Hematopoietic multipotent progenitor cell treated with erythropoietin and hydrocortisone succinate and interleukin-3 and kit ligand, for 17 days (in vitro differentiated cells): ENCODE results near the gene YTHDF1.
"Not testable (repeated sequence)": the region's sequence is repeated elsewhere in the genome, so short reads cannot be mapped to it uniquely, and the experiment has no call there.

Experiments
- DNase-seq: peaks from one replicate; pipeline ENCODE4 v3.0.0-alpha.2; 2015; ENCODE audit warnings: low spot score

YTHDF1 gene

DNA sequence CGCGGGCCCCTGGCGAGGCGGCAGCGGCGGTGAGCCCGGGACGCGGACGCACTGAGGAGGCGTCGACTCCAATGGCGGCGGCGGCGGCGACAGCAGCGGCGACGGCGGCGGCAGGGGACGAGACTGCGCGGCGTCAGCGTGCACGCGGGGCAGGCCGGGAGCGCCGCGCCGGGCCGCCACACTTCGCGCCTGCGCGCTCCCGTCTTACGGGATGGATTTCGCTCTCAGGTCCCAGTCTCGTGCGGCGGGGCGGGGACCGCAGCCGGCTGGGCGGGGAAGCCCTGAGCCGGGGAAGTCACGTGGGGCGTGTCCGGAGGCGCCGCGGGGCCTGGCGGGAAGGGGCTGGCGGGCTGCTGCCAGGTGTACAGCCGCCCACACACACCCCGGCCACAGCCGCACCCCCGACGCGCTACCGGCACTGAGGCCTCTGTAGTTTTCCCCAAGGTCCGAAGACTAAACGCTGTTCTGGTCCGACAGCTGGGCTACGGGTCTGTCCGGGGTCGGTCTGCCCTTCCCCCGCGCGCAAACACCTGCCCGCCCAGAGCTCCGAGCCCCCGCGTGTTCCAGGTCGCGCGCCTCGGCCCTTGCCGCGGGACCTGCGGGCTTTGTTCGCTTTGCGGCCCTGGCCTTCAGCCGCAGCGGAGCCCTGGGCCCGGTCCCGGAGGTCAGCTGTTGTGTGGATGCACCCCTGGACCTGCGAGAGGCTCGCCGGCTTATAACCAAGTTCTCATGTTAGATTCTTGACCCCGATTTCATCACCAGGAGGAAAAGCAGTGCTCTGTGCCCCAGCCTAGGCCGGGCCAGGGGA lies at the start of gene YTHDF1:
Gene YTHDF1, minus strand, starts transcription at position 91 of the 808 bp plus-strand sequence. CDS start 239 bp downstream, outside the sequence.
- peak; percentile 95 for DNase-seq

GRCh38 chr20:63264519-63264918 lies 48.6 kb upstream of the YTHDF1 start:
- no peak for DNase-seq

DNA sequence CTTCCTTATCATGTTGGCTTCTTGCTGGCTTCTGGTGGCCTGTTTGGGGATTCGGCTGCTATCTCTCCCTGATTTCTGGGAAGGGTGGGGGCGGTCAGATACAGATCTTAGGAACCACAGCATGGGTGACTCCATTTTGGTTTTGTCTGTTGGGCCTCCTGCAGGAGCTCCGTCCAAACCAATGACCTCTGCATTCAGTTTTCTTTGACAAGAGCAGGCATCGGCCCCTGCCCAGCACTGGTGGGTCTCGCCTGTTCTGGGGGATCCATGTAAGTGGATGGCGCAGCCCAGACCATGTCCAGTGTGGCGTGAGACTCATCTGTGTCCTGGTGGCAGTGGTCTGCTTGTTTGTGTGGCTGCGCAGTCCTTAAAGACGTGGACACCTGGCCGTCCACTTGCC lies 48.1 kb upstream of the YTHDF1 start:
- no peak for DNase-seq

- DNase-seq = no peak
These were observed 46.9 kb upstream of the YTHDF1 start for GRCh38 chr20:63262836-63263235.

DNA sequence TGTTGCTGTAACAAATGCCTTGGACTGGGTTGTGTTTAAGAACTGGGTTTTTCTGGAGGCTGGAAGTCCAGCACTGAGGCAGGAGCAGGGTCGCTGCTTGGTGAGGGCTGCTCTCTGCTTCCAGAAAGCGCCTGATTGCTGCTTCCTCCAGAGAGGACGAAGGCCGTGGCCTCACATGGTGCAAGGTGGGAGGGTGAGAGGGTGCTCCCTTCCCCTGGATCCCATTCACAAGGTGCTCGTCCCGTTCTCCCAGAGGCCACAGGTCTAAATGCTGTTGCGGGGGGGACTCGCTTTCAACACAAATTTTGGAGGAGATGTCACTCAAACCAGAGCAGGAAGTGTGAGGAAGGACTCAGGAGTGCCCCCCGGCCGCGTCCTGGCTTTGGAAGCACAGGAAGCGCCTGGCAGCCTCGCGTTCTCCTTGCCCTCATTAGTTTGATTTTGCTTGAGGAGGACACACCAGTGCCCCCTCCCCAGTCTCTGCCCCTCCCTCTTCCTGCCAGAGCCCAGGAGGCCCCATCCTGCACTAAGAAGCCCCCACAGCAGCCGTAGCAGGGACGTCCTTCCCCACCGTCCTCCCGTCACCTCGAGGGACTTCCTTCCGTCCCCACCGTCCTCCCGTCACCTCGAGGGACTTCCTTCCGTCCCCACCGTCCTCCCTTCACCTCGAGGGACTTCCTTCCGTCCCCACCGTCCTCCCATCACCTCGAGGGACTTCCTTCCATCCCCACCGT lies 46.0 kb upstream of the YTHDF1 start:
- DNase-seq = no peak

- DNase-seq = no peak
These were observed 45.3 kb upstream of the YTHDF1 start for GRCh38 chr20:63261060-63261794.

DNA sequence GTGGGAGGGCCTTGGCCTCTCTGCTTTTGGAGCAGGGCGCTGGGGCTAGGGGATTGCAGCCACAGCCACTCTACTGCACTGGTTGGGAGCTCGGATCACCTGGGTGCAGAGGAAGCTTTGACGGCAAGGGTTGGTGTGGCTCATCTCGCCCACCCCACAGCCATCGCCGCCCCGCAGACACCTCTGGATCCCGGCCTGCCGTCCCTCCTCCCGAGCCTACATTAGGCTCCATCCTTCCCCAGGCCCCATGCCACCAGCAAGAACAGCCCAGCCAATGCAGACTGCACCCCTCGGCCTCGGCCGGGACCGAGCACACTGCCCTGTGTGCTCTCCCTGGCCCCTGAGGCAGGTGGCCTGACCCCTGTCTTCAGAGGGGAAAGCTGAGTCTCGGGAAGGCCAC lies 44.6 kb upstream of the YTHDF1 start:
- no peak for DNase-seq

DNA sequence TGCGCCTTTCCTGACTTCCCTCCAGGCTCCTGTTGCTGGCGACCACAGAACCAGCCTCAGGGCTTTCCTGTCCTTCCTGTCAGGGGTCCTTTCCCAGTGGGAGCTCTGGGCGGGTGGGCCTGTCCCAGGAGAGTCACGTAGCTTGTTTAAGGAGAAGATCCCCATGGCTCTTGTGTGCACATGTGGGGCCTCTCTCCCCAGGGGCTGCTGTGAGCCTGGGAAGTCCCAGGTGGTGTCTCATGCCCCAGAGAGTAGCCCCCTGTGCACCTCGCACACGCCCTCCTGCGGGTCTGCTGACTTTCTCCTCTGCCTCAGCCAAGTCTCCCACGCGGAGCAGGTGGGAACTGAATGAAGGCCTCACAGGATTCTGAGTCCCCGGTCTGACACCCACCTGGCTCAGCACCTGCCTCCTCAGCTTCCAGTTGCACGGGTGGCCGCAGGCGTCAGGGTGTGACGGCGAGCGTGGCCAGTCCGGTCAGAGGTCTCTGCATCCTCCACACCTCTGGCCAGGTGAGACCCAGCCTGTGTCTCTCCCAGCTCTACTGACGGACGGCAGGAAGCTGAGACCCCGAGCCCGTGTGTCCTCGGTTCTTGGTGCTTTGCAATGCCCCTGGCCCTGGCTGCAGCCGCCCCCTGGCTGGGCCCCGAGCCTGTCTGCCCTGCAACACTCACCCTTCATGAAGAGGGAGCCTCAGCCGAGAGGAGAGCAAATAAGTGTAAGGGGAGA lies 44.0 kb upstream of the YTHDF1 start:
- no peak for DNase-seq

DNA sequence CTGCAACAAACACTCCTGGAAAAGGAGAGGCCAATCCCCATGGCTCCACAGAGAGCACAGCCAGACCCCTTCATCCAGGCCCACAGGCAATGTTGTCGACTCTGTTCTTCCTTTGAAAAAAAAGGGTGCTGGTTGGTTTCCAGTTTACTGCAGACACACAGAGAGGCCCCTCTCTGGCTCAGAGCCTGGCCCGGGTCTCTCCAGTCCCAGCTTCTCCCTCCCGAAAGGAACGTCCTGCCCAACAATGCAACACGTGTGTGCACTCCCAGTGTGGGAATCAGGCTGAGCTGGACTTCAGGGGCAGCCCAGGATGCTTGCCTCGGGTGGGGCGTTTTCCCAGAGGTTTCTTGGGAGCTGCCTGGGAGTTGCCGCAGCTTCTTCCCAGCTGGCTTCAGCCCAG lies 42.9 kb upstream of the YTHDF1 start:
- DNase-seq = no peak

- no peak for DNase-seq
These were observed 41.7 kb upstream of the YTHDF1 start for GRCh38 chr20:63257629-63258028.

DNA sequence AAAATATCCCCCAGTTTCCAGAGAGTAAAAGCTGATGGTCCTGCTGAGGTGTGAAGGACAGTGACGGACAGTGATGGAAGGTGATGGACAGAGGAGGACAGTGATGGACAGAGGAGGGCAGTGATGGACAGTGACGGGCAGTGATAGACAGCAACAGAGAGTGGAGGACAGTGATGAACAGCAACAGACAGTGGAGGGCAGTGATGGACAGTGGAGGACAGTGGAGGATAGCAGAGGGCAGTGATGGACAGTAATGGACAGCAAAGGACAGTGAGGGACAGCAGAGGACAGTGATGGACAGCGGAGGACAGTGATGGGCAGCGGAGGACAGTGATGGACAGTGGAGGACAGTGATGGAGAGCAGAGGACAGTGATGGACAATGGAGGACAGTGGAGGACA lies 41.0 kb upstream of the YTHDF1 start:
- DNase-seq = no peak

DNA sequence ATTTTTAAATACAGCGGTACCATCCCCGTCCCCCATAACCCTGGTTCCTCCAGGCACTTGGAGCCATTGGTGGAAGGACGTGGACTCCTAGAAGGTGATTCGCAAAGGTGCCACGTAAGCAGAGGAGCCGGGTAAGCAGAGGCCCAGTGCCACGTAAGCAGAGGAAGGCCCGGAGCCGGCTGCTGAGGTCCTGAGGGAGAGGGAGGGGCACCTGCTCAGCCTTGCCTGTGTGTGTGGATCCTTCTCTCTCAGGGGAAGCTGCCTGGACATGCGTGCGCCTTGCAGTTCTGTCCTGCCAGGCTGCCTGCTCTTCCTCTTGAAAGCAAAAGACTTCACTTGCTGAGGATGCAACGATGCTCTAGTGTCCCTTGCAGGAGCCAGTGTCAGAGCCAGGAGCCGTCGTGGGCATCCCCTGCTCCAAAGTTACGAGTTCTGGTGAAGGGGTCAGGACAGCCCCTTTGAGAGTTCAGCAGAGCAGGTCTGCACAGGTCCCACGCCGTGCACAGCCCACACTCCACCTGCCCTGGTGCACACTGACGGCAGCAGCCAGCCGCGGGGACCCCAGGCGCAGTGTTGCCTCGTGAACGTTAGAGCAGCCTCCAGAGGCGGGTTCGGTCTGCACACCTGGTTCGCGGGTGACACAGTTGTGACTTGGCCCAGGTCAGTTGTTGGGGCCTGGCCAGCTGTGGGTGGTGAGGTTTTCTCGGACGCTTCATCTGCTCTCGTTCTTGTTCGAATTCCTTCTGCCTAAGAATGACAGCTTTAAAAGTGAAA lies 40.2 kb upstream of the YTHDF1 start:
- no peak for DNase-seq

GRCh38 chr20:63254606-63255384 lies 38.9 kb upstream of the YTHDF1 start:
- DNase-seq = no peak

DNA sequence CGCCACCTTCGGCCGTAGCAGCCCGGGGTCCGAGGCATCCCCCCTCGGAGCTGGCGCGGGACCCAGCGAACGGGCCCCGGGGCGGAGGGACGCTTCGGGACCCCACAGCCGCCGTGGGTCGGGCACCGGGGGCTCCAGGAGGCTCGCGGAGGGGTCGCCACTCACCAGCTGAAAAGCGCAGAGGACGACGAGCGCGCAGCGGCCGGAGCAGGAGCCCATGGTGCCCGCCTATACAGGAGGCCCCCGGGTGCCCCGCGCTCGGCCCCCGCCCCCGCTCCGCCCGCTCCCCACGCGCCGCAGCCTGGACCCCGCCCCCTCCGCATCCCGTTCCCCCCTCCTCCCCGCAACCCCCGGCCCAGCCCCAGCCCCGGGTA lies 38.3 kb upstream of the YTHDF1 start, which contains the start of gene NKAIN4:
Gene NKAIN4, minus strand, starts transcription at position 232 of the 374 bp plus-strand sequence. Its CDS starts 13 bp downstream, at position 219.
- no peak for DNase-seq

- DNase-seq = no peak
These were observed 37.7 kb upstream of the YTHDF1 start for GRCh38 chr20:63253438-63254231.

GRCh38 chr20:63253065-63253437 lies 37.1 kb upstream of the YTHDF1 start:
- no peak for DNase-seq

DNA sequence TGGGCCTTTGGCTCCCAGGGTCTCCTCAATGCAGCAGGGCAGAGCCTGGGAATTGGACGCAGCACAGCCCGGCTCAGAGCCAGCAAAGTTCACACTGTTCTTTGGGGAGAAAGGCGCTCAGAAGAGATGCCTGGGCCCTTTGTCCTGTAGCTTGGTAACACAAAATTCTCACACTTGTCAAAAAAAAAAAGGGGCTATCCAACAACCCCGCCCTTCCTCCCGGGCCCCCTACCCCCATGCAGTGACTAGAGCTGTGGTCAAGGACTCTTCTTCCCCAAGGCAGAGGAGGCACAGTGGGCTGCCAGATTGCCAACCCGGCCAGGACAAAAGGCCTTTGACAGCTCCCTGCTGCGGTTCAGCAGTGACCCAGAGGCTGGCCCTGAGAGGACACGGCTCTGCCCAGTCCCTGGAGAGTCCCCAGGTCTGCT lies 36.4 kb upstream of the YTHDF1 start:
- DNase-seq = no peak

DNA sequence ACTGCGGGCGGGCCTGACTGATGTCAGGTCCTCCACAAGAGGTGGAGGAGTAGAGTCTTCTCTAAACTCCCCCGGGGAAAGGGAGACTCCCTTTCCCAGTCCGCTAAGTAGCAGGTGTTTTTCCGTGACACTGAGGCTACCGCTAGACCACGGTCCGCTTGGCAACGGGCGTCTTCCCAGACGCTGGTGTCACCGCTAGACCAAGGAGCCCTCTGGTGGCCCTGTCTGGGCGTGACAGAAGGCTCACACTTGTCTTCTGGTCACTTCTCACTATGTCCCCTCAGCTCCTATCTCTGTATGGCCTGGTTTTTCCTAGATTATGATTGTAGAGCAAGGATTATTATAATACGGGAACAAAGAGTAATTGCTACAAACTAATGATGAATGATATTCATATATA lies 35.4 kb upstream of the YTHDF1 start:
- not testable (repeated sequence) for DNase-seq

DNA sequence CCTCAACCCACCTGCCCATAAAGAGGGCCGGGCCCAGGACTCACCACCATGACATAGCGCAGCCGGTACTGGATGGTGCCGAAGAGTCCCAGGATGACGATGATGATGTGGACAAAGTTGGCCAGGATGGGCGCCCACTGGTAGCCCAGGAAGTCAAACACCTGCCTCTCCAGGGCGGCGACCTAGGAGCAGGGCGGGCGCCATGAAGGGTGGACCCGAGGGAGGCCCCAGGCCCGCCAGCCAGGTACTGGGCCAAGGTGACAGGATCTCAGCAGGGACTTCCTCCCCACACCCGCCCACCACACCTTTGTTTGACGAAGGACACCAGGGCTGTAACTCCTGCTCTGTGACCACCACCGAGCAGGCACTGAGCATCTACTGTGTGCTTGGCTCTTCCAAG lies 34.0 kb upstream of the YTHDF1 start:
- DNase-seq = no peak
